Glutamatergic neuron (in vitro differentiated cells): ENCODE measurements around the gene PTPRB. TPM values are rescaled to one million over a fixed set of nuclear protein-coding genes. Genes with fewer than 3 reads are reported as not detected.

Experiments used
- DNase-seq: peaks from one replicate; pipeline ENCODE4 v3.0.0; 2022
- H3K27ac Mint-ChIP-seq: one replicate; pipeline ENCODE4 v1.8.0; 2020; ENCODE audit warnings: mild to moderate bottlenecking, mixed read lengths, inconsistent platforms; ENCODE audit not compliant: unreplicated experiment
- H3K27me3 Mint-ChIP-seq: one replicate; pipeline ENCODE4 v1.8.0; 2020; ENCODE audit warnings: mild to moderate bottlenecking, moderate library complexity, mixed read lengths, inconsistent platforms; ENCODE audit not compliant: unreplicated experiment
- H3K36me3 Mint-ChIP-seq: one replicate; pipeline ENCODE4 v1.8.0; 2020; ENCODE audit warnings: mild to moderate bottlenecking, mixed read lengths, inconsistent platforms; ENCODE audit not compliant: unreplicated experiment
- H3K4me1 Mint-ChIP-seq: one replicate; pipeline ENCODE4 v1.8.0; 2020; ENCODE audit warnings: mild to moderate bottlenecking, low read depth, mixed read lengths, inconsistent platforms; ENCODE audit not compliant: unreplicated experiment
- H3K4me3 Mint-ChIP-seq: one replicate; pipeline ENCODE4 v1.8.0; 2020; ENCODE audit warnings: mild to moderate bottlenecking, mixed read lengths, inconsistent platforms; ENCODE audit not compliant: unreplicated experiment
- H3K9me3 Mint-ChIP-seq: one replicate; pipeline ENCODE4 v1.8.0; 2020; ENCODE audit warnings: mild to moderate bottlenecking, moderate library complexity, mixed read lengths, inconsistent platforms; ENCODE audit not compliant: unreplicated experiment
- CTCF ChIP-seq: fragments of 200-600 bp; sonication (generic); IDR thresholded peaks from one replicate; pipeline ENCODE4 v1.5.0; 2021; ENCODE audit not compliant: partially characterized antibody, unreplicated experiment
- total RNA-seq: library from RNA; stranded (reverse); fragmentation: NEBNext Ultra II Directional; extraction: Animal tissue kit (Norgen Biotek cat#: 25700); gene quantifications from one replicate; pipeline ENCODE4 v1.2.1, GENCODE V29; 2021; ENCODE audit not compliant: unreplicated experiment

The PTPRB gene
- total RNA-seq, 1 donor from 2014 or later: 0.17 TPM

GRCh38 chr12:70604662-70605061 lies 32.6 kb downstream of the PTPRB start:
- no peak for TF ChIP-seq CTCF
- no peak overlapping the region for H3K4me3 Mint-ChIP-seq
- H3K4me1 Mint-ChIP-seq: no peaks in the 10 kb centered on the region
- H3K36me3 Mint-ChIP-seq: no peaks in the 10 kb centered on the region
- no peak overlapping the region for H3K27ac Mint-ChIP-seq
- DNase-seq: no peak
- peaks cover 2% of the 10 kb centered on the region for H3K27me3 Mint-ChIP-seq
- no peaks in the 10 kb centered on the region for H3K9me3 Mint-ChIP-seq

GRCh38 chr12:70603044-70603443 lies 34.2 kb downstream of the PTPRB start:
- Mint-ChIP-seq H3K4me1 (no peaks in the 10 kb centered on the region), H3K36me3 (no peaks in the 10 kb centered on the region), H3K9me3 (no peaks in the 10 kb centered on the region), H3K4me3 (no peak overlapping the region), H3K27me3 (no peaks in the 10 kb centered on the region), H3K27ac (no peak overlapping the region)
- no peak for DNase-seq
- no peak for TF ChIP-seq CTCF

- H3K27ac Mint-ChIP-seq: no peak overlapping the region
- no peaks in the 10 kb centered on the region for H3K27me3 Mint-ChIP-seq
Observed at GRCh38 chr12:70598467-70599193, 38.6 kb downstream of the PTPRB start.

GRCh38 chr12:70592664-70593063 lies 44.6 kb downstream of the PTPRB start:
- H3K36me3 Mint-ChIP-seq: no peaks in the 10 kb centered on the region
- H3K27ac Mint-ChIP-seq: no peak overlapping the region
- no peak for DNase-seq
- H3K9me3 Mint-ChIP-seq: no peaks in the 10 kb centered on the region
- no peaks in the 10 kb centered on the region for H3K4me1 Mint-ChIP-seq
- no peak for TF ChIP-seq CTCF
- H3K4me3 Mint-ChIP-seq: no peak overlapping the region
- H3K27me3 Mint-ChIP-seq: no peaks in the 10 kb centered on the region

More at GRCh38 chr12:70598467-70599193, 38.6 kb downstream of the PTPRB start:
- Mint-ChIP-seq H3K4me3 (no peak overlapping the region), H3K4me1 (no peaks in the 10 kb centered on the region), H3K9me3 (no peaks in the 10 kb centered on the region), H3K36me3 (no peaks in the 10 kb centered on the region)
- DNase-seq: no peak
- no peak for TF ChIP-seq CTCF

- Mint-ChIP-seq H3K9me3 (peaks cover 3% of the 10 kb centered on the region), H3K27ac (no peak overlapping the region), H3K4me1 (no peaks in the 10 kb centered on the region), H3K4me3 (no peak overlapping the region), H3K27me3 (no peaks in the 10 kb centered on the region), H3K36me3 (peaks cover 5% of the 10 kb centered on the region)
- TF ChIP-seq CTCF: no peak
- DNase-seq: no peak
Observed at GRCh38 chr12:70590549-70591226, 46.5 kb downstream of the PTPRB start.
